Measurements from ENCODE around the gene CSF1. TPM values are rescaled to one million over a fixed set of nuclear protein-coding genes. Genes with fewer than 3 reads are reported as not detected.

The CSF1 gene
- polyA plus RNA-seq (2011; rRNA removed): 36.3 and 45.7 TPM in 2 replicates
- polyA plus RNA-seq (2012; cell fraction: cytosol; rRNA removed): 40.0 and 56.5 TPM in 2 replicates
- 84.0 and 105 TPM in 2 replicates for polyA plus RNA-seq (2012; cell fraction: nucleus; rRNA removed)
- polyA plus RNA-seq (2017; fragmentation: RNase III; extraction: RNeasy Plus Mini Kit Qiagen cat#74134 plus additional on column Dnase treatment): 35.1 to 42.4 TPM (median 37.5 TPM) in 3 replicates
- 32.5 and 34.0 TPM in 2 replicates for polyA minus RNA-seq (2011; rRNA and poly(A)+ RNA removed)

- POLR2A ChIA-PET: no interaction called here
- CTCF ChIA-PET: interaction anchor here (1.3 to 10.7 kb wide), 3 partner anchors 71 to 133 kb away, joined by 5 to 63 read pairs (median 7); partner anchors contain the start of gene AHCYL1
- Histone ChIP-seq H3K4me2 (peak within 1 kb of the TSS; percentile 97), H3K4me3 (peak within 1 kb of the TSS; percentile 99), H3K4me1 (peaks cover 42% of the 10 kb centered on the region), H3K9me3 (no peaks in the 10 kb centered on the region), H3K27ac (peak within 1 kb of the TSS; percentile 100)
- WGBS (ENCODE audit: missing lambda C conversion rate): 4% methylated on average over 11 of the region's 45 CpGs
- TF ChIP-seq NR3C1 (IDR thresholded peaks at IDR 0.05) (no peak), MAFK (IDR thresholded peaks at IDR 0.05; ENCODE audit: partially characterized antibody) (peak; percentile 84), CBX2 (IDR thresholded peaks at IDR 0.05; ENCODE audit: borderline replicate concordance, low read depth) (no peak), POLR2A (IDR thresholded peaks at IDR 0.05; ENCODE audit: low read length) (no peak), HEYL (CRISPR knock-in tag; IDR thresholded peaks at IDR 0.05) (no peak), FOXS1 (CRISPR knock-in tag; IDR thresholded peaks at IDR 0.05) (no peak), GATA3 (IDR thresholded peaks at IDR 0.05; ENCODE audit: borderline replicate concordance) (peak; percentile 49; the same call in 1 of the 2 replicates), CBX8 (IDR thresholded peaks at IDR 0.05) (no peak), E2F6 (IDR thresholded peaks at IDR 0.05; ENCODE audit: borderline replicate concordance, low read depth) (0 out of 2 replicates have a peak, but pooled peaks have one; percentile 22), SREBF2 (IDR thresholded peaks at IDR 0.05) (no peak), ZNF302 (CRISPR knock-in tag; IDR thresholded peaks at IDR 0.05) (no peak), MAX (IDR thresholded peaks at IDR 0.05) (0 out of 2 replicates have a peak, but pooled peaks have one; percentile 26), HMGXB4 (CRISPR knock-in tag; IDR thresholded peaks at IDR 0.05; ENCODE audit: borderline replicate concordance) (no peak), HOXA7 (CRISPR knock-in tag; IDR thresholded peaks at IDR 0.05) (no peak), RNF2 (IDR thresholded peaks at IDR 0.05; ENCODE audit: borderline replicate concordance, low read depth) (no peak), TFCP2L1 (CRISPR knock-in tag; IDR thresholded peaks at IDR 0.05) (no peak), BHLHE40 (IDR thresholded peaks at IDR 0.05; ENCODE audit: low read depth, low read length) (no peak), HES2 (IDR thresholded peaks at IDR 0.05) (no peak), RAD21 (conservative IDR thresholded peaks at IDR 0.05 in 1 of 2, IDR thresholded peaks at IDR 0.05 in 1 of 2) (peak in 1 of 2 experiments; percentile 40; a peak in 2 of 5 replicates), JUN (IDR thresholded peaks at IDR 0.05) (peak in 1 of 2 experiments; percentile 84; a peak in 3 of 5 replicates), ATOH8 (CRISPR knock-in tag; IDR thresholded peaks at IDR 0.05; ENCODE audit: low read depth) (no peak), HOXB13 (CRISPR knock-in tag; IDR thresholded peaks at IDR 0.05; ENCODE audit: low read depth) (no peak), POLR2AphosphoS2 (conservative IDR thresholded peaks at IDR 0.05; ENCODE audit: low read length) (no peak), KDM5A (IDR thresholded peaks at IDR 0.05) (no peak), RFX5 (IDR thresholded peaks at IDR 0.05) (no peak), PHF8 (IDR thresholded peaks at IDR 0.05; ENCODE audit: borderline replicate concordance, low read depth) (no peak), RCOR1 (IDR thresholded peaks at IDR 0.05; ENCODE audit: low read depth, low read length) (no peak), MAZ (IDR thresholded peaks at IDR 0.05; ENCODE audit: borderline replicate concordance, low read depth, low read length) (no peak), ZSCAN20 (CRISPR knock-in tag; IDR thresholded peaks at IDR 0.05) (no peak), RARB (CRISPR knock-in tag; IDR thresholded peaks at IDR 0.05) (no peak), SMC3 (IDR thresholded peaks at IDR 0.05) (no peak), EHF (CRISPR knock-in tag; IDR thresholded peaks at IDR 0.05) (no peak), JUNB (IDR thresholded peaks at IDR 0.05) (no peak), NFE2L2 (conservative IDR thresholded peaks at IDR 0.05; ENCODE audit: low read length) (no peak), HOXB5 (CRISPR knock-in tag; IDR thresholded peaks at IDR 0.05) (no peak), PBX3 (IDR thresholded peaks at IDR 0.05) (no peak), FOSB (CRISPR knock-in tag; IDR thresholded peaks at IDR 0.05) (no peak)
- DNase-seq (ENCODE audit: low read depth in 1 of 2, low spot score in 1 of 2) (peak; percentile 42 to 78), ATAC-seq (peak; percentile 74 to 79), FAIRE-seq (no peak)
These were observed at the start of gene CSF1 for GRCh38 chr1:109910123-109910962. Gene CSF1, plus strand, starts transcription at chr1:109910849. Its CDS starts 175 bp downstream, at chr1:109911024.

All from A549 (cell line).